HG03066 (cell line): ENCODE data around the gene CNDP2.

Source experiments
- ATAC-seq: cut with Tn5 transposase; IDR thresholded peaks from one replicate; pipeline ENCODE4 v1.9.1; 2021; ENCODE audit warnings: low read depth; ENCODE audit not compliant: unreplicated experiment

The CNDP2 gene

DNA sequence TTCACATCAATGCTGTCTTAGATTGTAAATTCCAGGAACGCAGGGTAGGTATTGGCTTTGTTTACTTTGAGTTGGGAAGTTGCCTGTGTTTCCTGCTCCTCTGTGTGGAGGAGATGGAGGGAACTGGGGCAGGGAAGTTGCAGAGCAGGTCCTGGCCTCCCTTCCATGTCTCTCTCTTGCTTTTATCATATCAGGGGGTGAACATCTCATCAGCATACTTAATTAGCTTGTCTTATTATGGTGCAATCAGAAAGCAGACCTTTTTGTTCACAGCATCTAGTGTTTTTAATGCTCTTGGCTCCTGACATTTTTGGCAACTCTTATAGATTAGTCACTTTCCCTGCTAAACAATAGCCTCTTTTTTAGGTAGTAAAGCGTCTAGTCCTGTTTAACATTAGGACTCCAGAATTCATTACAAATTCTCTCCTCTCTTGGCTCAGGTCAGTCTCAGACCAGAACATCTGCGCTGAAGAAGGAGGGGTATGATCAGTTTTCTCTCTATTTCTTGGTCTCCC is 27.6 kb upstream of the CNDP2 start:
- no peak for ATAC-seq

DNA sequence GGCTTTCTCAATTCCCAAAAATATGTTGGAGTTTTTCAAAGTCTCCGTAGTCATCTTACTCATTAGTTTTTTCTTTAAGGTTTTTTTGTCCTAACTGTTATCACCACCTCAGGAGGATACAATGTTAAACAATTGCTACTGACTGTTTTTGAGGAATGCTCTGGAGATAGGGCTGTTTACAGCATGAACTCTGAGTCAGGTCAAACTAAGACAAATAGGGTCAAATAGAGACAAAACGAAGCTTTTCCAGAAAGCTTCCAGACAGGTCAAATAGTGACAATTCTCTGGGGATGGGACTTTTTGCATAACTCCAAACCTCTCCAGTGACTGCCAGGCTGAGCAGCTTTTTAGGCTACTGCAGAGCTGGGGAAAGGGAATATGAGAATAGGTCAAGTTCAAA is 23.9 kb upstream of the CNDP2 start:
- no peak for ATAC-seq

- ATAC-seq: no peak
Observed at GRCh38 chr18:74473976-74474640, 22.1 kb upstream of the CNDP2 start.

- no peak for ATAC-seq
Observed at GRCh38 chr18:74476140-74476539, 20.0 kb upstream of the CNDP2 start.

- no peak for ATAC-seq
Observed at GRCh38 chr18:74477771-74478170, 18.4 kb upstream of the CNDP2 start.

- ATAC-seq: no peak
Observed at GRCh38 chr18:74478316-74478715, 17.8 kb upstream of the CNDP2 start.

- ATAC-seq: no peak
Observed at GRCh38 chr18:74478880-74479279, 17.3 kb upstream of the CNDP2 start.

- no peak for ATAC-seq
Observed at GRCh38 chr18:74479486-74480148, 16.5 kb upstream of the CNDP2 start.

GRCh38 chr18:74480149-74480651 is 16.0 kb upstream of the CNDP2 start:
- ATAC-seq: no peak

GRCh38 chr18:74482697-74483096 is 13.5 kb upstream of the CNDP2 start:
- ATAC-seq: no peak

GRCh38 chr18:74486119-74486849 is 9.9 kb upstream of the CNDP2 start:
- ATAC-seq: no peak

GRCh38 chr18:74488354-74488753 is 7.8 kb upstream of the CNDP2 start:
- no peak for ATAC-seq

DNA sequence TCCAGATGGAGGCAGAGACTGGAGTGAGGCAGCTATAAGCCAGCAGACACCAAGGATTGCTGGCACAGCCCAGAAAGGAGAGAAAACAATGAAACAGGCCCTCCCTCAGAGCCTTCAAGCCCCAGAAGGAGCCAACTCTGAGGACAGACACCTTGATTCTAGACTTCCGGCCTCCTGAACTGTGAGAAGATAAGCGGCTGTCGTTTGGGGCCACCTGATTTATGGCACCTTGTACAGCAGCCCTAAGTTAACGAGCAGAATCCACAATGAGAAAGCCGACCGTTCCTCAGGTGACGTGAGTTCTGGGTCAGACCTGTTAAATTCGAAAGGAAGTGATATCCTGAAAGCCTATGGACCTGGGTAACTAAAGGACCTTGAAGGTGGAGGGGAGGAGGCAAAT is 7.3 kb upstream of the CNDP2 start:
- ATAC-seq: no peak

- ATAC-seq: no peak
Observed at GRCh38 chr18:74489676-74490075, 6.5 kb upstream of the CNDP2 start.

DNA sequence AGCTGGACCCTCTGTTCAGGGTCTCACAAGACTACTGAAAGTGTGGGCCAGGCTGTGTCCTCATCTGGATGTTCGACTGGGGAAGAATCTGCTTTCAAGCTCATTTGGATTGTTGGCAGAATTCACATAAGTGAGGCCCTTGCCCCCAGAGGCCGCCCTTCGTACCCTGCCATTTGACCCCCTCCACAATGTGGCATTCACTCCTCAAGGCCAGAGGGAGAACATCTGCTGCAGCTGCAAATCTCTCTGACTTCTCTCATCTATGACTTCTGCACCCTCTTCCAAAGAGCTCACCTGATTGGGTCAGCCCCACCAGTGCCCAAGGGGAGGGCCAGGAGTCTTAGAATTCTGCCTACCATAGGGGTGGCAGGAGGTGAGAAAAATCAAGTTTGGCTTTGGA is 3.9 kb upstream of the CNDP2 start:
- no peak for ATAC-seq

GRCh38 chr18:74493689-74494088 is 2.5 kb upstream of the CNDP2 start:
- no peak for ATAC-seq

DNA sequence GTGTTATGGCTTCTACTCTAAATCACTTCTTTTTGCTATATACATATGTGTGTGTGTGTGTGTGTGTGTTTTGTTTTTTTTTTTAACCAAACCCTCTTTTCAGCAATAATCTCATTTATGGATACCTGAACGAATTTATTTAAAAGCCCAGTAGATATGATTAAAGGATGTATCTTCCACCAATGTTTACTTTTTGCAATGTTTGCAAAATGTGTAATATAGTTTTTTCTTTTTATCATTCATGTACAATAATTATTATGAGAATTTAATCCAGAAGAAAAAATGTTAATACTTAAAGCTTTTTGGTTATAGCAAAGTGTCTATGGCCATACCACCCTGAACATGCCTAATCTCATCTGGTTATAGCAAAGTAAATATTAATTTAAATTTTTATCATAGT is 1.6 kb upstream of the CNDP2 start:
- no peak for ATAC-seq

DNA sequence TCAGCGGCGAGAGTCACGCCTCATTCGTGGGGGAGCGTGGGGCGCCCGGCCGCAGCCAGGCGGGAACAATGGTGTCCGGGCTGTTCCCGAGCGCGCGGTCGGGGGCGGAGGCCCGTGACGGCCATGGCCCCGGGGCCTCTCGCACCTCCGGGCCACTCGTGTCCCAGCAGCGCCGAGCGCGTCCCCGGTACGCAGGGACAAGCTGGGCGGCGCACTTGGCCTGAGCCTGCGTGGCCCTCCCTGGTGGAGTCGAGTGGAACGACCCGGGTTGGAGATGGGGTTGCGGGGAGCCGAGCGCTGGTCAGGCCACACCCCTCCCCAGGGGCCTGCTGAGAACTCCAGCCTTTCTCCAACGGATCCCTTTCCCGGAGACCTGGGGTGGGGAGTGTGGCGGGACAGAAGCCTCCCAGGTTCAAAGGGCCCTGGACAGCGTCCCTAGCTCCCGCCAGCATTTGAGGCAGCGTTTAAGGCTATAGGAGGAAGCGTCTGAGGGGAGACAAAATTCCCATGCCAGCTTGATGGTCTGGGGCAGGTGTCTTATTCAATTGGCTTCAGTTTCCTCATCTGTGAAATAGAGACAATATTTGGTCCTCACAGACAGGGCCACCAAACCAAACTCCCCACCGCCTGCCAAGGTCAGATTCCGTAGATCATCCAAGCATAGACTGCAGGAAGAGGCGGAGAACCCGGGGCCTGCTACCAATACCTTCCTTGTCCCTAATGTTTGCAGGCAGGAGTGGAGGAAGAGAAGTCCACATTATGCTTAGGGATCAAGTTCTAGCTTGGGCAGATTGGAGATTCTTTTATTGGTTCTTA is 553 bp downstream of the CNDP2 start:
- ATAC-seq: peak; percentile 18

DNA sequence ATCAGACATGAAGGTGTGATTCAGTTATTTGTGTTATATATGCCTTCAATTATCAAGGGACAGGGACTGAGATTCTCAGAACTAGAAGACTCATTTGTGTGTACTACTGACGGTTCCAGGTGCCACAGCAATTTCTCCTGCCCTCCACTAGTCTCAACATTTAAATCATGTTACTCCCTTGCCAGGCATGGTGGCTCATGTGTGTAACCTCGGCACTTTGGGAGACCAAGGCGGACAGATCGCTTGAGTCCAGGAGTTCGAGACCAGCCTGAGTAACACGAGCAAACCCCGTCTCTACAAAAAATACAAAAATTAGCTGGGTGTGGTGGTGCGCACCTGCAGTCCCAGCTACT is 1.1 kb downstream of the CNDP2 start:
- no peak for ATAC-seq

GRCh38 chr18:74497778-74498177 is 1.6 kb downstream of the CNDP2 start:
- no peak for ATAC-seq
